Trophoblast cell (in vitro differentiated cells and primary cell): ENCODE data around the gene MIS18A.

ENCODE experiments used
- DNase-seq, 2 donors: peaks; one replicate each; pipeline ENCODE4 v3.0.0-alpha.2; 2016
- H2AFZ ChIP-seq: 2 replicates; pipeline ENCODE4 v1.6.1; 2013; ENCODE audit warnings: low read length, moderate library complexity, mild to moderate bottlenecking; ENCODE audit not compliant: insufficient read depth, poor library complexity
- H2AK5ac ChIP-seq: 2 replicates; pipeline ENCODE4 v1.6.1; 2013; ENCODE audit warnings: mild to moderate bottlenecking, low read length
- H2BK120ac ChIP-seq: 2 replicates; pipeline ENCODE4 v1.6.1; 2013; ENCODE audit warnings: low read length, mild to moderate bottlenecking, moderate library complexity; ENCODE audit not compliant: insufficient read depth, poor library complexity
- H2BK12ac ChIP-seq: 2 replicates; pipeline ENCODE4 v1.6.1; 2013; ENCODE audit warnings: mild to moderate bottlenecking, low read length, moderate library complexity
- H2BK5ac ChIP-seq: 2 replicates; pipeline ENCODE4 v1.6.1; 2013; ENCODE audit warnings: low read length, low read depth, moderate library complexity, mild to moderate bottlenecking; ENCODE audit not compliant: poor library complexity
- H3K14ac ChIP-seq: 2 replicates; pipeline ENCODE4 v1.6.1; 2013; ENCODE audit warnings: mild to moderate bottlenecking, low read length
- H3K18ac ChIP-seq: 2 replicates; pipeline ENCODE4 v1.6.1; 2013; ENCODE audit warnings: mild to moderate bottlenecking, low read length
- H3K23ac ChIP-seq: 2 replicates; pipeline ENCODE4 v1.6.1; 2013; ENCODE audit warnings: low read length
- H3K27ac ChIP-seq: 2 replicates; pipeline ENCODE4 v1.5.1; 2013; ENCODE audit warnings: low read depth, mild to moderate bottlenecking, inconsistent platforms, low read length, moderate library complexity
- H3K27me3 ChIP-seq: 2 replicates; pipeline ENCODE4 v1.6.1; 2013; ENCODE audit warnings: inconsistent platforms, mild to moderate bottlenecking, low read length, moderate library complexity; ENCODE audit not compliant: insufficient read depth
- H3K36me3 ChIP-seq, 2 experiments: 1 replicate in 1 of 2; 2 replicates in 1 of 2; pipeline ENCODE4 v1.6.1; 2013; ENCODE audit warnings: low read length in 2 of 2, mild to moderate bottlenecking in 2 of 2, moderate library complexity in 1 of 2; ENCODE audit not compliant: insufficient read depth in 2 of 2, control insufficient read depth in 1 of 2
- H3K4ac ChIP-seq: 2 replicates; pipeline ENCODE4 v1.6.1; 2013; ENCODE audit warnings: low read depth, mild to moderate bottlenecking, low read length, moderate library complexity
- H3K4me1 ChIP-seq, 2 experiments: 1 replicate in 1 of 2; 2 replicates in 1 of 2; pipeline ENCODE4 v1.6.1; 2013; ENCODE audit warnings: low read length in 2 of 2, mild to moderate bottlenecking in 2 of 2, moderate library complexity in 1 of 2; ENCODE audit not compliant: insufficient read depth in 2 of 2, control insufficient read depth in 1 of 2
- H3K4me2 ChIP-seq: 2 replicates; pipeline ENCODE4 v1.6.1; 2013; ENCODE audit warnings: inconsistent platforms, mild to moderate bottlenecking, low read length, moderate library complexity
- H3K4me3 ChIP-seq: 2 replicates; pipeline ENCODE4 v1.5.1; 2013; ENCODE audit warnings: mild to moderate bottlenecking, low read depth, low read length, inconsistent platforms
- H3K79me1 ChIP-seq: one replicate; pipeline ENCODE4 v1.6.1; 2013; ENCODE audit warnings: low read length
- H3K79me2 ChIP-seq: 2 replicates; pipeline ENCODE4 v1.6.1; 2013; ENCODE audit warnings: low read length, mild to moderate bottlenecking; ENCODE audit not compliant: control insufficient read depth, insufficient read depth, poor library complexity
- H3K9ac ChIP-seq: 2 replicates; pipeline ENCODE4 v1.6.1; 2013; ENCODE audit warnings: mild to moderate bottlenecking, low read length
- H3K9me3 ChIP-seq: 2 replicates; pipeline ENCODE4 v1.6.1; 2013; ENCODE audit warnings: low read depth, mild to moderate bottlenecking, control low read depth, inconsistent platforms, low read length; ENCODE audit not compliant: insufficient read depth
- H4K12ac ChIP-seq: 2 replicates; pipeline ENCODE4 v1.6.1; 2013; ENCODE audit warnings: low read depth, mild to moderate bottlenecking, low read length, moderate library complexity
- H4K8ac ChIP-seq: 2 replicates; pipeline ENCODE4 v1.6.1; 2013; ENCODE audit warnings: low read depth, mild to moderate bottlenecking, low read length, moderate library complexity
- H4K91ac ChIP-seq: one replicate; pipeline ENCODE4 v1.6.1; 2013; ENCODE audit warnings: low read depth, mild to moderate bottlenecking, low read length, moderate library complexity
- WGBS: extraction: QIAGEN DNeasy Blood & Tissue Kit; methylation state at CpG from one replicate; pipeline ENCODE4 v1.1.7; 2013; ENCODE audit warnings: missing lambda C conversion rate; ENCODE audit not compliant: insufficient read length, insufficient coverage; ENCODE audit errors: extremely low coverage; 5-methylcytosine and 5-hydroxymethylcytosine counted together

Gene MIS18A

GRCh38 chr21:32314806-32315205 lies 36.0 kb upstream of the MIS18A start:
- Histone ChIP-seq H3K4me2 (no peak overlapping the region), H2AK5ac (no peak overlapping the region), H4K91ac (no peak overlapping the region), H4K12ac (no peak overlapping the region), H2BK120ac (no peak overlapping the region), H2BK5ac (no peak overlapping the region), H3K79me2 (no peaks in the 10 kb centered on the region), H3K14ac (no peak overlapping the region), H3K9ac (no peak overlapping the region), H3K4me3 (no peak overlapping the region), H3K27me3 (no peaks in the 10 kb centered on the region), H3K4ac (no peak overlapping the region), H2AFZ (no peak overlapping the region), H3K79me1 (no peaks in the 10 kb centered on the region), H3K9me3 (peaks cover 3% of the 10 kb centered on the region), H4K8ac (no peak overlapping the region), H3K36me3 (peaks cover 45 to 58% of the 10 kb centered on the region in 2 experiments), H3K18ac (no peak overlapping the region), H3K23ac (no peak overlapping the region), H3K4me1 (peaks cover 0 to 5% of the 10 kb centered on the region in 2 experiments), H2BK12ac (no peak overlapping the region), H3K27ac (no peak overlapping the region)
- no CpG with 5 or more reads among the region's 16 CpGs for WGBS
- no peak for DNase-seq

- no peak overlapping the region for H2AFZ ChIP-seq
- H3K9me3 ChIP-seq: peaks cover 3% of the 10 kb centered on the region
- no peaks in the 10 kb centered on the region for H3K27me3 ChIP-seq
- no peak overlapping the region for H3K4me3 ChIP-seq
- peaks cover 0 to 5% of the 10 kb centered on the region in 2 experiments for H3K4me1 ChIP-seq
- H3K14ac ChIP-seq: no peak overlapping the region
- H3K79me1 ChIP-seq: no peaks in the 10 kb centered on the region
- WGBS: no CpG with 5 or more reads among the region's 6 CpGs
- no peak overlapping the region for H2BK5ac ChIP-seq
- H2BK120ac ChIP-seq: no peak overlapping the region
- no peak overlapping the region for H3K27ac ChIP-seq
- H3K36me3 ChIP-seq: peaks cover 39 to 49% of the 10 kb centered on the region in 2 experiments
- H2BK12ac ChIP-seq: no peak overlapping the region
- H3K4ac ChIP-seq: no peak overlapping the region
- no peak for DNase-seq
- no peak overlapping the region for H3K23ac ChIP-seq
- H2AK5ac ChIP-seq: no peak overlapping the region
- no peak overlapping the region for H4K8ac ChIP-seq
- no peak overlapping the region for H3K9ac ChIP-seq
- H3K79me2 ChIP-seq: no peaks in the 10 kb centered on the region
- H3K4me2 ChIP-seq: no peak overlapping the region
- no peak overlapping the region for H3K18ac ChIP-seq
- H4K91ac ChIP-seq: no peak overlapping the region
- H4K12ac ChIP-seq: no peak overlapping the region
Measured at GRCh38 chr21:32312976-32313375, 34.1 kb upstream of the MIS18A start.

GRCh38 chr21:32312326-32312725 lies 33.5 kb upstream of the MIS18A start:
- Histone ChIP-seq H3K27me3 (no peaks in the 10 kb centered on the region), H3K9me3 (peaks cover 3% of the 10 kb centered on the region), H3K36me3 (peaks cover 33 to 43% of the 10 kb centered on the region in 2 experiments), H2BK12ac (no peak overlapping the region), H3K27ac (no peak overlapping the region), H4K91ac (no peak overlapping the region), H3K4me2 (no peak overlapping the region), H2BK120ac (no peak overlapping the region), H2AFZ (no peak overlapping the region), H3K9ac (no peak overlapping the region), H4K8ac (no peak overlapping the region), H2AK5ac (no peak overlapping the region), H3K79me1 (no peaks in the 10 kb centered on the region), H3K18ac (no peak overlapping the region), H3K4me1 (peaks cover 0 to 5% of the 10 kb centered on the region in 2 experiments), H3K4me3 (no peak overlapping the region), H4K12ac (no peak overlapping the region), H3K4ac (no peak overlapping the region), H3K79me2 (no peaks in the 10 kb centered on the region), H2BK5ac (no peak overlapping the region), H3K23ac (no peak overlapping the region), H3K14ac (no peak overlapping the region)
- WGBS: no CpG with 5 or more reads among the region's 5 CpGs
- DNase-seq: no peak

- no CpG with 5 or more reads among the region's 9 CpGs for WGBS
- Histone ChIP-seq H3K79me2 (no peaks in the 10 kb centered on the region), H3K27ac (no peak overlapping the region), H4K91ac (no peak overlapping the region), H4K8ac (no peak overlapping the region), H2BK120ac (no peak overlapping the region), H3K79me1 (no peaks in the 10 kb centered on the region), H3K4me3 (no peak overlapping the region), H3K18ac (no peak overlapping the region), H3K27me3 (no peaks in the 10 kb centered on the region), H2BK5ac (no peak overlapping the region), H3K4me2 (no peak overlapping the region), H2AK5ac (no peak overlapping the region), H3K4ac (no peak overlapping the region), H3K36me3 (peaks cover 26 to 36% of the 10 kb centered on the region in 2 experiments), H3K9ac (no peak overlapping the region), H3K4me1 (peaks cover 0 to 5% of the 10 kb centered on the region in 2 experiments), H3K23ac (no peak overlapping the region), H4K12ac (no peak overlapping the region), H2AFZ (no peak overlapping the region), H3K9me3 (peaks cover 3% of the 10 kb centered on the region), H3K14ac (no peak overlapping the region), H2BK12ac (no peak overlapping the region)
- DNase-seq: no peak
Measured at GRCh38 chr21:32311621-32312020, 32.8 kb upstream of the MIS18A start.
